ENCODE data around the gene OBSL1. TPM values are rescaled to one million over a fixed set of nuclear protein-coding genes. Genes with fewer than 3 reads are reported as not detected.

OBSL1 gene
- polyA plus RNA-seq, 4 donors = 4.5 to 97.4 (median 15.4) TPM

DNA sequence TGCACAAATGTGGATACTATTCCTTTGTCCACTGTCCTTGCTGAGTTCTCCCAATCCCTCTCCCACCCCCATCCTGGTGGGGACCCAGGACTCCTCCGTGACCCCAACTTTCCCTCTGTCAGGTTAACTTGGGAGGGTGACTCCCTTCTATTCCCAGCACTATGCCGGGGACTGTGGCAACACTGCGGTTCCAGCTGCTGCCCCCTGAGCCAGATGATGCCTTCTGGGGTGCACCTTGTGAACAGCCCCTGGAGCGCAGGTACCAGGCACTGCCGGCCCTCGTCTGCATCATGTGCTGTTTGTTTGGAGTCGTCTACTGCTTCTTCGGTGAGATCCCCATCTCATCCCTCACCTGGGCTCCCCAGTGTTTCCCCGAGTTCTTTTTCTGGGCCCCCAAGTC is 26.8 kb downstream of the OBSL1 start:
- FAIRE-seq (no peak), DNase-seq (peak in 1 of 2 donors; percentile 26)
- WGBS, 3 donors = 40 to 53% (median 51%) methylated on average over 9 of the region's 9 CpGs
- H3K9me3 ChIP-seq (ENCODE audit: control insufficient read depth in 2 of 2, insufficient read depth in 1 of 2, low read depth in 1 of 2, low read length in 1 of 2) = no peaks in the 10 kb centered on the region
- H3K27me3 ChIP-seq (ENCODE audit: control insufficient read depth in 3 of 3, insufficient read depth in 3 of 3, low read length in 3 of 3) = no peaks in the 10 kb centered on the region
- peaks cover 4 to 44% (median 5%) of the 10 kb centered on the region in 3 donors for H3K4me1 ChIP-seq (ENCODE audit: control insufficient read depth in 3 of 3, insufficient read depth in 2 of 3, low read depth in 1 of 3, low read length in 2 of 3)
- peak overlapping the region in 1 of 3 donors; percentile 84 for H3K27ac ChIP-seq (ENCODE audit: low read depth in 1 of 3, low read length in 2 of 3)
- H3K36me3 ChIP-seq (ENCODE audit: control insufficient read depth in 3 of 3, insufficient read depth in 2 of 3, low read depth in 1 of 3, low read length in 3 of 3) = peaks cover 2 to 49% (median 6%) of the 10 kb centered on the region in 3 donors
- H3K4me3 ChIP-seq (ENCODE audit: low read depth in 1 of 3, low read length in 3 of 3) = peak overlapping the region in 2 of 3 donors; percentile 65 to 81

DNA sequence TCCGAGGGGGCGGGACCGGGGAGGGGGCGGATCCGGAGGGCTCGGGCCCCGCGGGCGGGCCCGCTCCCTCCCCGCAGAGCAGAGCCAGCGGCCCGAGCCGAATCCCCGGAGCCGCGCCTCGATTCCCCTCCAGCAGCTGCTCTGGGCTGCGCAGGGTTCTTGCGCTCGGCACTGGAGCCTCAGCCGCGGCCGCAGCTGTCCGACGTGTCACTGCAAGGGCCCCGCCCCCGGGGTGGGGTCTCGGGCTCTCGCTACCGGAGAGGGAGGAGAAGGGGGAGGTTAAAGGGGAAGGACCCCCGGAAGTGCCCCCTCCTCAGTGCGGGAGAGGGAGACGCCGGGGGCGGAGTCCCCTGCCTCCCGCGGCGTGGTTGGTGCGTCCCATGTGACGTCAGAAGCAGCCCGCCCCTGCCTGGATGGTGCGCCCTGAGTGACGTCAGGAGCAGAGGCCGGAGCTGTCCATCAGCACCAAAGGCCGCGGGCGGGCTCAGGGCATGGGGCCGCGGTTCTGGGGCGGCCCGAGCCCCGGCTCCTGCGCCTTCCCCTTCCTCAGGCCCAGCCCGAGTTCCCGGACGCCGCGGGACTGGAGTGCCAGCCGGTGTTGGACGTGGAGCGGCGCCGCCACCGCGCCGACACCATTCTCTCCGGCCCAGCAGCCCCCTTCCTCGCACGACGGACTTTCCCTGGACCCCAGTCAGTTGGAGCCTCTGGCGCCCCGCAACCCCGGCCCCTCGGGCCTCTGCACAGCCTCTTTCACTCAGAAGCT is 27.6 kb downstream of the OBSL1 start, which contains the start of the genes CHPF and TMEM198:
Gene CHPF, minus strand, starts transcription at position 214 of the 763 bp plus-strand sequence. CDS start 271 bp downstream, outside the sequence.
Gene TMEM198, plus strand, starts transcription at position 433 of the 763 bp plus-strand sequence. CDS start 700 bp downstream, outside the sequence.
- Histone ChIP-seq H3K27ac (ENCODE audit: low read depth in 1 of 3, low read length in 2 of 3) (peak within 1 kb of the TSS; percentile 84 to 96 (median 96)), H3K36me3 (ENCODE audit: control insufficient read depth in 3 of 3, insufficient read depth in 2 of 3, low read depth in 1 of 3, low read length in 3 of 3) (peaks cover 3 to 49% (median 9%) of the 10 kb centered on the region in 3 donors), H3K4me1 (ENCODE audit: control insufficient read depth in 3 of 3, insufficient read depth in 2 of 3, low read depth in 1 of 3, low read length in 2 of 3) (peaks cover 4 to 49% (median 5%) of the 10 kb centered on the region in 3 donors), H3K4me3 (ENCODE audit: low read depth in 1 of 3, low read length in 3 of 3) (peak within 1 kb of the TSS; percentile 60 to 81 (median 65)), H3K9me3 (ENCODE audit: control insufficient read depth in 2 of 2, insufficient read depth in 1 of 2, low read depth in 1 of 2, low read length in 1 of 2) (no peaks in the 10 kb centered on the region), H3K27me3 (ENCODE audit: control insufficient read depth in 3 of 3, insufficient read depth in 3 of 3, low read length in 3 of 3) (no peaks in the 10 kb centered on the region)
- no peak for FAIRE-seq
- DNase-seq = peak; percentile 95 to 99
- 0 to 1% (median 1%) methylated on average over 50 to 75 of the region's 75 CpGs for WGBS, 3 donors

DNA sequence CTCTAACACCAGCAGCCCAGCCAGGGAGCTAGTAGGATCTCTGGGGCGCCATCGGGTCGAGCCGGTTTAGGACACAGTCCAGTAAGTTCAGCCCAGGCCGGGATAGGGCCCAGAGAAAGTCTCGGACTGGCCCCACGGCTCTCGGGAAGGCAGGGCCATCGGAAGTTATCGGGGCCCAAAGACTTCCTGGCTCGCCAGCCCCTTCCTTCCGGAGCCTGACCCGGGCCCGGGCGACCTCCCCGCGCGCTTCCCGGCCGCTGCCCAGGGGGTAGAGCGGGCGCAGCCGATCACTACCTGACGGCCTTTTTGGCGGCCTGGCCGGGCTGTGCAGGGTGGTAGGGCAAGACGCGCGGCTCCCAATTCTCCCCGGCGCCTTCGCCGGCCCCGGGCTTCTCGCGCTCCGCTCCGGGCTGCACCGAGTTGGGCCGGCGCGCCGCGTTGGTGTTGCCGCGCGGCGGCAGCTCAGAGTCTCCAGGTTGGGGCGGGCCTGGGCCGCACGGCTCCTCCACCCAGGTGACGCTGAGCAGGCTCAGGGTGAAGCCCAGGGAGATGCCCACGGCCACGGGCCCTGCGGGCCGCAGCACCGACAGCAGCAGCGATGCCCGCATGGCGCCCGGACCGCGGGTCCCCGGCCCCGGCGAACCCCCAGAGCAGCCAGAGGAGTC is 28.3 kb downstream of the OBSL1 start:
- H3K27me3 ChIP-seq (ENCODE audit: control insufficient read depth in 3 of 3, insufficient read depth in 3 of 3, low read length in 3 of 3) = no peaks in the 10 kb centered on the region
- peak overlapping the region; percentile 84 to 96 (median 96) for H3K27ac ChIP-seq (ENCODE audit: low read depth in 1 of 3, low read length in 2 of 3)
- WGBS, 3 donors = 0 to 1% (median 0%) methylated on average over 34 to 66 of the region's 66 CpGs
- FAIRE-seq (no peak), DNase-seq (peak in 1 of 2 donors; percentile 52)
- H3K36me3 ChIP-seq (ENCODE audit: control insufficient read depth in 3 of 3, insufficient read depth in 2 of 3, low read depth in 1 of 3, low read length in 3 of 3) = peaks cover 3 to 50% (median 9%) of the 10 kb centered on the region in 3 donors
- peak overlapping the region; percentile 60 to 81 (median 65) for H3K4me3 ChIP-seq (ENCODE audit: low read depth in 1 of 3, low read length in 3 of 3)
- no peaks in the 10 kb centered on the region for H3K9me3 ChIP-seq (ENCODE audit: control insufficient read depth in 2 of 2, insufficient read depth in 1 of 2, low read depth in 1 of 2, low read length in 1 of 2)
- peaks cover 4 to 56% (median 5%) of the 10 kb centered on the region in 3 donors for H3K4me1 ChIP-seq (ENCODE audit: control insufficient read depth in 3 of 3, insufficient read depth in 2 of 3, low read depth in 1 of 3, low read length in 2 of 3)

DNA sequence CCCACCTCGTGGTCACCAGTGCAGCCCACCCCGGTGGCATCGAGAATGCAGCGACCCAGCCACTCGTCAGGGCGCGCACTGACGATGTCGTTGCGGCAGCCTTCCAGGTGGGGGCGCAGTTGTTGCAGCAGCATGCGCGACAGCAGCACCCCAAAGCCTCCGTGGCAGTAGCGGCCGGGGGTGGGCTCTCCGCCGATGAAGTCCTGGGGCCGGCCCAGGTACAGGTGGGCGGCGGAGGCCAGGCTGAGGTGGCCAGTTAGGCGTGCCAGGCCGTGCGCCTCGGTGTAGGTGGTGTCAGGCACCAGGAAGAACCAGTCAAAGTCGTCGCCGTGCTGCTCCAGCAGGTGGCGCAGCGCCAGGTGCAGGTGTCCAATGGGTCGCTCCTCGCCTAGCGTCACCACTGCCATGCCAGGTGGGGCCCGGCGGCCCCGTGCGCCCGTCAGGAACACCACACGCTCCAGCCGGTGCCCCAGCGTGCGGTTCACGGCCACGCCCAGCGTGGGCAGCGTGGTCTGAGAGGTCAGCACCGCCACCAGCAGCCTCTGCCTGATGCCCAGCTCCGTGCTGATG is 29.6 kb downstream of the OBSL1 start:
- H3K9me3 ChIP-seq (ENCODE audit: control insufficient read depth in 2 of 2, insufficient read depth in 1 of 2, low read depth in 1 of 2, low read length in 1 of 2) = no peaks in the 10 kb centered on the region
- no peaks in the 10 kb centered on the region for H3K27me3 ChIP-seq (ENCODE audit: control insufficient read depth in 3 of 3, insufficient read depth in 3 of 3, low read length in 3 of 3)
- 1 to 20% (median 1%) methylated on average over 39 to 48 of the region's 48 CpGs for WGBS, 3 donors
- no peak for FAIRE-seq
- H3K4me1 ChIP-seq (ENCODE audit: control insufficient read depth in 3 of 3, insufficient read depth in 2 of 3, low read depth in 1 of 3, low read length in 2 of 3) = peaks cover 4 to 58% (median 5%) of the 10 kb centered on the region in 3 donors
- H3K36me3 ChIP-seq (ENCODE audit: control insufficient read depth in 3 of 3, insufficient read depth in 2 of 3, low read depth in 1 of 3, low read length in 3 of 3) = peaks cover 3 to 46% (median 9%) of the 10 kb centered on the region in 3 donors
- H3K27ac ChIP-seq (ENCODE audit: low read depth in 1 of 3, low read length in 2 of 3) = peak overlapping the region in 2 of 3 donors; percentile 84 to 96
- peak; percentile 88 to 97 for DNase-seq
- H3K4me3 ChIP-seq (ENCODE audit: low read depth in 1 of 3, low read length in 3 of 3) = peak overlapping the region; percentile 3 to 81 (median 65)

DNA sequence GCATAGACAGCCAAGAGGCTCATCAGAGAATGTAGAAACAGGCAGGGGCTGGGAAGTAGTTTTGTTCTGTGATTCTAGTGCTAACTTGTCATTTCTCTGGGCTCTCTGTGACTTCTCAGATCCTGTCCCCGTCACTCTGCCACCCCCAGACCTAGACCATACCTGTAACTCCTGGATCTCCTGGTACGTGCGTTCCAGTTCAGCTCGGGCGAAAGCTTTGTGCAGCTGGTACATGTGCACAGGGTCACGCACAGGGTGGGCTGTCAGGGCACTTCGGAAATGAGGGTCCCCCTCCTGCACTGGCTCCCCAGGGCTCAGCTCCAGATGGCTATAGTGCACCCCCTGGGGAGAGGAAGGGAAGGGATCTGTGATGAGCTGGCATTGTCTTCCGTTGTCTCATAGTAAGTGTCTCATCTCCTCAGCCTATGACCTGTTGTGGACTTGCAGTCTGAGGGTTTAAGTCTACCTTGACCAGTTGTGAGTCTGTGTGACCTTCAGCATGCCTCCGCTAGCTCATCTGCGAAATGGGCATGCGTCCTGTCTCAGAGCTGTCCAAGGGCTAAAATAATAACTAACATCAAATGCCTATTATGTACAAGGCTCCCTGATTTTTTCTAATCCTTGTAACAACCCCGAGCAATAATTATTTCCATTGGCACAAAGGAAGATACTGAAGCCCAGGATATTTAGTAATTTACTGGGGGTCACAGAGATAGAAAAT is 30.4 kb downstream of the OBSL1 start:
- DNase-seq (no peak), FAIRE-seq (no peak)
- no peaks in the 10 kb centered on the region for H3K27me3 ChIP-seq (ENCODE audit: control insufficient read depth in 3 of 3, insufficient read depth in 3 of 3, low read length in 3 of 3)
- H3K4me1 ChIP-seq (ENCODE audit: control insufficient read depth in 3 of 3, insufficient read depth in 2 of 3, low read depth in 1 of 3, low read length in 2 of 3) = peaks cover 4 to 51% (median 5%) of the 10 kb centered on the region in 3 donors
- no peak overlapping the region for H3K27ac ChIP-seq (ENCODE audit: low read depth in 1 of 3, low read length in 2 of 3)
- H3K36me3 ChIP-seq (ENCODE audit: control insufficient read depth in 3 of 3, insufficient read depth in 2 of 3, low read depth in 1 of 3, low read length in 3 of 3) = peaks cover 3 to 46% (median 9%) of the 10 kb centered on the region in 3 donors
- no peaks in the 10 kb centered on the region for H3K9me3 ChIP-seq (ENCODE audit: control insufficient read depth in 2 of 2, insufficient read depth in 1 of 2, low read depth in 1 of 2, low read length in 1 of 2)
- 86 to 93% (median 92%) methylated on average over 12 of the region's 12 CpGs for WGBS, 3 donors
- no peak overlapping the region for H3K4me3 ChIP-seq (ENCODE audit: low read depth in 1 of 3, low read length in 3 of 3)

DNA sequence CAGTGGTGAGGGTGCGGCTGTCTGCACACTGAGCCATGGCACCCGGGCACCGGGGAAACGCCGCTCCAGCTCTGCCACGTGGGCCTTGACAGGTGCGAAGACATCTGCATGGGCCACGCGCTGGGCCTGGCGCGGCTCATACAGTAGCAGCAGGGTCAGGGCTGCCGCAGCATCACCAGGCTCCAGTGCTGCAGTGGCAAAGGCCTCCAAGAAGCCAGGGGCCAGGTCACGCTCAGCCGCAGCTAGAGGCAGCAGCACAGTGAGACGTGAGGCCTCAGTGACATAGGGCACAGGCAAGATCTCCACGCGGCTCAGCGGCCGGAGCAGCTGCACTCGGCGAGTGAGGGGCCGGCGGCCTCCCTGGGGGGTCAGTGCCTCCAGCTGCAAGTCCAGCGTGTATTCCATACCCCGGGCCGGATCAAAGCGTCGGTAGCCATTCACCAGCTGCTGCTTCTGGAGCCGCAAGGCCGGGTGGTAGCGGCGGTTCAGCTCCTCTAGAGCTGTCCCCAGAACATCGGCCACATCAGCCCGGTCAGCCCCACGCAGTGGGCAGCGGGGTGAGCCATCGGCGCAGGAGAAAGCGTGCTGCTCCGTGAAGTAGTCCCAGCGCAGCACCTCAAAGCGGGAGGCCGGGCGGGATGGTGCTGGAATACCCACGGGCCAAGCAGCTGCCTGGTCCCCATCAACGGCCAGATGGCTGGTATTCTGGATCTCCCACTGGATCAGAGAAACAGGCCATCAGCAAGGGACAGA is 31.2 kb downstream of the OBSL1 start:
- Histone ChIP-seq H3K36me3 (ENCODE audit: control insufficient read depth in 3 of 3, insufficient read depth in 2 of 3, low read depth in 1 of 3, low read length in 3 of 3) (peaks cover 3 to 42% (median 9%) of the 10 kb centered on the region in 3 donors), H3K4me1 (ENCODE audit: control insufficient read depth in 3 of 3, insufficient read depth in 2 of 3, low read depth in 1 of 3, low read length in 2 of 3) (peaks cover 0 to 43% (median 5%) of the 10 kb centered on the region in 3 donors), H3K4me3 (ENCODE audit: low read depth in 1 of 3, low read length in 3 of 3) (no peak overlapping the region), H3K9me3 (ENCODE audit: control insufficient read depth in 2 of 2, insufficient read depth in 1 of 2, low read depth in 1 of 2, low read length in 1 of 2) (no peaks in the 10 kb centered on the region), H3K27ac (ENCODE audit: low read depth in 1 of 3, low read length in 2 of 3) (no peak overlapping the region), H3K27me3 (ENCODE audit: control insufficient read depth in 3 of 3, insufficient read depth in 3 of 3, low read length in 3 of 3) (peaks cover 0 to 3% (median 0%) of the 10 kb centered on the region in 3 donors)
- FAIRE-seq (no peak), DNase-seq (no peak)
- 94 to 97% (median 95%) methylated on average over 45 to 46 of the region's 46 CpGs for WGBS, 3 donors

DNA sequence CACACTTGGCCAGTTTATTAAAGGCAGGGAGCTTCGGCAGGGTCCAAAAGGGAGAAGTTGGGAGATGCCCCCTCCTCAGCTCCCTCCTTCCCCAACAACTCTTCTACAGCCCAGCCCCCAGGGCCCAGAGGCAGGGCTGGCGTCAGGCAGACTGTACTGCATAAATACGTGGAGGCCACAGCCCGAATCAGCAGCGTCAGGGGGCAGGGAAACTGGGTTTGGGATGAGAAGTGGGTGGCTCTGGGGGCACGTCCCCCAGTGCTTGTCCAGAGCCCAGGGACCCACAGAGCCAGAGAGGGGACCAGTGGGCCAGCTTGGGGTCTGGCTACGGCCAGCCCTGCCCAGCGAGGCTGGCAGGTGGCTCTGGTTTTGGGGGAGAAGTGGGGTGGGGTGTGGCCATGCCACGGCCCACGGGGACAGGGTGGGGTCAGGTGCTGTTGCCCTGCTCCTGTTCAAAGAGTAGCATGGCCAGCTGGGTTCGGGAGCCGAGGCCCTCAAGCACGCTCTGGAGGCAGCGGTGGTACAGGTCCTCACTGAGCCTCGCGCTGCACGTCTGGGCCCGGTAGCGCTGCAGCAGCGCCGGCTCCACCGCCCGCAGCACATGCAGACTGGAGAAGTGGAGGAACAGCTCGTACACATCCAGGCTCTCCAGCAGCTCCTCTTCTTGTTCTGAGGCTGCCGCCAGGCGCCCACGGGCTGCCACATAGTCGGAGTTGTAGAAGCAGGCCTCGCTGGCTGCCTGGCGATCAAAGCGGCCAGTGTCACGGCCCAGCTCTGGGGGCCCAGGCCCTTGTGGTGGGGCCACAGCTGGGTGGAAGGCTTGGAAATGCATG is 32.2 kb downstream of the OBSL1 start:
- Histone ChIP-seq H3K27me3 (ENCODE audit: control insufficient read depth in 3 of 3, insufficient read depth in 3 of 3, low read length in 3 of 3) (peaks cover 0 to 3% (median 0%) of the 10 kb centered on the region in 3 donors), H3K27ac (ENCODE audit: low read depth in 1 of 3, low read length in 2 of 3) (no peak overlapping the region), H3K4me3 (ENCODE audit: low read depth in 1 of 3, low read length in 3 of 3) (no peak overlapping the region), H3K9me3 (ENCODE audit: control insufficient read depth in 2 of 2, insufficient read depth in 1 of 2, low read depth in 1 of 2, low read length in 1 of 2) (no peaks in the 10 kb centered on the region), H3K4me1 (ENCODE audit: control insufficient read depth in 3 of 3, insufficient read depth in 2 of 3, low read depth in 1 of 3, low read length in 2 of 3) (peaks cover 0 to 33% (median 5%) of the 10 kb centered on the region in 3 donors), H3K36me3 (ENCODE audit: control insufficient read depth in 3 of 3, insufficient read depth in 2 of 3, low read depth in 1 of 3, low read length in 3 of 3) (peaks cover 3 to 42% (median 9%) of the 10 kb centered on the region in 3 donors)
- WGBS, 3 donors = 88 to 93% (median 90%) methylated on average over 32 of the region's 32 CpGs
- DNase-seq = no peak
- no peak for FAIRE-seq

Measured in small intestine (tissue), 7 donors.